ENCODE measurements around the gene MAGI2. TPM values are rescaled to one million over a fixed set of nuclear protein-coding genes. Genes with fewer than 3 reads are reported as not detected.

MAGI2 gene
- total and polyA plus RNA-seq, 2 experiments from 2014 or later: 3.5 to 4.1 TPM

GRCh38 chr7:78018641-78019446 lies 1434.6 kb downstream of the MAGI2 start:
- no peaks in the 10 kb centered on the region for H3K36me3 ChIP-seq (ENCODE audit: low read depth)
- H3F3A ChIP-seq (ENCODE audit: insufficient read depth): peaks cover 13% of the 10 kb centered on the region
- peak; percentile 89 for DNase-seq
- WGBS, 2 experiments (ENCODE audit: low coverage in 1 of 2, low lambda C conversion rate in 2 of 2, missing lambda C conversion rate in 2 of 2): 16% methylated on average over 37 to 40 of the region's 51 CpGs
- H3K4me3 ChIP-seq: peak overlapping the region; percentile 75
- no peaks in the 10 kb centered on the region for H3K79me2 ChIP-seq (ENCODE audit: insufficient read depth)
- peak overlapping the region; percentile 45 for H3K27ac ChIP-seq
- H3K9me2 ChIP-seq (ENCODE audit: insufficient read depth): no peaks in the 10 kb centered on the region
- H3K27me3 ChIP-seq (replicated peaks; ENCODE audit: insufficient read depth): no peaks in the 10 kb centered on the region
- peak overlapping the region; percentile 83 for H2AFZ ChIP-seq
- peak overlapping the region; percentile 67 for H3K4me2 ChIP-seq (ENCODE audit: unreplicated experiment)
- in situ Hi-C loops (cut with MboI): no loop called here
- no peaks in the 10 kb centered on the region for H4K20me1 ChIP-seq (ENCODE audit: insufficient read depth)
- peaks cover 25% of the 10 kb centered on the region; the same call in 1 of the 2 replicates for H3K4me1 ChIP-seq (ENCODE audit: insufficient read depth)
- H3K9me3 ChIP-seq (ENCODE audit: low read depth): no peaks in the 10 kb centered on the region
- TF ChIP-seq EZH2phosphoT487 (IDR thresholded peaks at IDR 0.05; ENCODE audit: insufficient read depth, low read depth): no peak
- TF ChIP-seq EZH2 (IDR thresholded peaks at IDR 0.05; ENCODE audit: insufficient read depth, poor library complexity, severe bottlenecking): no peak
- H3K9ac ChIP-seq: peak overlapping the region; percentile 72

GRCh38 chr7:78017591-78018100 lies 1435.8 kb downstream of the MAGI2 start:
- Histone ChIP-seq H3K79me2 (ENCODE audit: insufficient read depth) (no peaks in the 10 kb centered on the region), H3K9me2 (ENCODE audit: insufficient read depth) (no peaks in the 10 kb centered on the region), H3K27me3 (replicated peaks; ENCODE audit: insufficient read depth) (no peaks in the 10 kb centered on the region), H3K27ac (no peak overlapping the region), H3K36me3 (ENCODE audit: low read depth) (no peaks in the 10 kb centered on the region), H3K9me3 (ENCODE audit: low read depth) (no peaks in the 10 kb centered on the region), H2AFZ (no peak overlapping the region), H3K9ac (no peak overlapping the region), H3K4me1 (ENCODE audit: insufficient read depth) (peaks cover 25% of the 10 kb centered on the region; the same call in 1 of the 2 replicates), H3F3A (ENCODE audit: insufficient read depth) (peaks cover 13% of the 10 kb centered on the region), H3K4me2 (ENCODE audit: unreplicated experiment) (peak overlapping the region; percentile 67), H3K4me3 (no peak overlapping the region), H4K20me1 (ENCODE audit: insufficient read depth) (no peaks in the 10 kb centered on the region)
- DNase-seq: no peak
- 81 to 83% methylated on average over 5 of the region's 5 CpGs for WGBS, 2 experiments (ENCODE audit: low coverage in 1 of 2, low lambda C conversion rate in 2 of 2, missing lambda C conversion rate in 2 of 2)
- no peak for TF ChIP-seq EZH2 (IDR thresholded peaks at IDR 0.05; ENCODE audit: insufficient read depth, poor library complexity, severe bottlenecking)
- TF ChIP-seq EZH2phosphoT487 (IDR thresholded peaks at IDR 0.05; ENCODE audit: insufficient read depth, low read depth): no peak
- in situ Hi-C loops (cut with MboI): no loop called here

DNA sequence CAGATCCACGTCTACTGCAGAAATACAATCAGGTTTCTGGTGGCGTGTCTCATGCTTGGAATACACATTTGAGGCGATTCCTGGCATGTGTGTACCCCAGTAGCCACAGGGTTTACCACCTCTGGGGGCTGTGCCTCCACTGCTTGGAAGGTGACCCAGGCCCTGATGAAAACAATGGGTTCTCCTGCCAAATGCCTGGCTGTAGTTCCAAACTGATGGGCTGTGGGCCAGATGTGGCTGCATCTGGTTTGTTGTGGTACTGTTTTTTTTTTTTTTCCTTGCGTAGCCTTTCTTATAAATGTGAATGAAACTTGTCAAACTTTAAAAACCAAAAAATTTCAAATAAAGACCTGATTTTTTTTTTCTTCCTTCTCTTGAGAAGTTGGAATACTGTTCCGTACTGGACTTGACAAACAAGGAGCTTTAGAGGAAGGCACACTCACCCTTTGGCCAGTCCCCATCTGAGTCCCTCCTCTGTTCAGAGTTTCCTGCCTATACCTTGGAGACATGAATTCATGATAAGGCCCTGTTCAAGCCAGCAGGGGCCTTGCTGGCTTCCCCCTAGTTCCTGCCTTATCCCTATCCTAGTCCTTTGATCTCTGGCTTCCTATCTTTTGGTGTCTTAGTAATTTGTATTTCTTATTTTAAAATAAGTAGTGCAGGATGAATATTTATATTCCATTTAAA lies 1437.8 kb downstream of the MAGI2 start:
- H4K20me1 ChIP-seq (ENCODE audit: insufficient read depth): no peaks in the 10 kb centered on the region
- H3K4me1 ChIP-seq (ENCODE audit: insufficient read depth): peaks cover 21% of the 10 kb centered on the region; the same call in 1 of the 2 replicates
- no peak overlapping the region for H3K4me2 ChIP-seq (ENCODE audit: unreplicated experiment)
- H3K9ac ChIP-seq: no peak overlapping the region
- no peak for DNase-seq
- H2AFZ ChIP-seq: no peak overlapping the region
- in situ Hi-C loops (cut with MboI): no loop called here
- H3K27me3 ChIP-seq (replicated peaks; ENCODE audit: insufficient read depth): no peaks in the 10 kb centered on the region
- H3K9me2 ChIP-seq (ENCODE audit: insufficient read depth): no peaks in the 10 kb centered on the region
- peaks cover 10% of the 10 kb centered on the region for H3F3A ChIP-seq (ENCODE audit: insufficient read depth)
- no peaks in the 10 kb centered on the region for H3K79me2 ChIP-seq (ENCODE audit: insufficient read depth)
- TF ChIP-seq EZH2 (IDR thresholded peaks at IDR 0.05; ENCODE audit: insufficient read depth, poor library complexity, severe bottlenecking) (no peak), EZH2phosphoT487 (IDR thresholded peaks at IDR 0.05; ENCODE audit: insufficient read depth, low read depth) (no peak)
- H3K27ac ChIP-seq: no peak overlapping the region
- no peak overlapping the region for H3K4me3 ChIP-seq
- no peaks in the 10 kb centered on the region for H3K36me3 ChIP-seq (ENCODE audit: low read depth)
- 88 to 91% methylated on average over 5 of the region's 5 CpGs for WGBS, 2 experiments (ENCODE audit: low coverage in 1 of 2, low lambda C conversion rate in 2 of 2, missing lambda C conversion rate in 2 of 2)
- no peaks in the 10 kb centered on the region for H3K9me3 ChIP-seq (ENCODE audit: low read depth)

- Histone ChIP-seq H3K27me3 (replicated peaks; ENCODE audit: insufficient read depth) (no peaks in the 10 kb centered on the region), H3K9me3 (ENCODE audit: low read depth) (no peaks in the 10 kb centered on the region), H3K79me2 (ENCODE audit: insufficient read depth) (no peaks in the 10 kb centered on the region), H3K4me3 (no peak overlapping the region), H3K9ac (no peak overlapping the region), H3K27ac (no peak overlapping the region), H4K20me1 (ENCODE audit: insufficient read depth) (no peaks in the 10 kb centered on the region), H3K4me1 (ENCODE audit: insufficient read depth) (peaks cover 14% of the 10 kb centered on the region; the same call in 1 of the 2 replicates), H2AFZ (no peak overlapping the region), H3K36me3 (ENCODE audit: low read depth) (no peaks in the 10 kb centered on the region), H3F3A (ENCODE audit: insufficient read depth) (0 out of 2 replicates have a peak, but pooled peaks cover 5% of the 10 kb centered on the region), H3K4me2 (ENCODE audit: unreplicated experiment) (no peak overlapping the region), H3K9me2 (ENCODE audit: insufficient read depth) (no peaks in the 10 kb centered on the region)
- 75 to 77% methylated on average over 3 of the region's 3 CpGs for WGBS, 2 experiments (ENCODE audit: low coverage in 1 of 2, low lambda C conversion rate in 2 of 2, missing lambda C conversion rate in 2 of 2)
- in situ Hi-C loops (cut with MboI): no loop called here
- no peak for DNase-seq
- TF ChIP-seq EZH2phosphoT487 (IDR thresholded peaks at IDR 0.05; ENCODE audit: insufficient read depth, low read depth): no peak
- TF ChIP-seq EZH2 (IDR thresholded peaks at IDR 0.05; ENCODE audit: insufficient read depth, poor library complexity, severe bottlenecking): no peak
Measured at GRCh38 chr7:78014401-78014800, 1439.1 kb downstream of the MAGI2 start.
